CD4-positive, alpha-beta T cell (primary cell): Measurements from ENCODE around the gene RAD21L1. TPM values are rescaled to one million over a fixed set of nuclear protein-coding genes. Genes with fewer than 3 reads are reported as not detected.
A peak's percentile ranks its signal among the peaks of the same experiment; 100 is the strongest.

Experiments
- ATAC-seq: fragments of 200-7000 bp; cut with Tn5 transposase; one replicate; pipeline ENCODE4 v1.10.0; 2022; ENCODE audit warnings: mild to moderate bottlenecking; ENCODE audit not compliant: poor library complexity
- CTCF ChIA-PET: fragments of 350-600 bp; sonication (Branson Sonifier 250); formaldehyde crosslinking; loops from one replicate; lab custom pipeline; 2021; ENCODE audit warnings: antibody characterized with exemption, inconsistent platforms; lab: Charles Lee
- POLR2A ChIA-PET: fragments of 350-600 bp; sonication (Branson Sonifier 250); formaldehyde crosslinking; loops from one replicate; lab custom pipeline; 2021; ENCODE audit warnings: antibody characterized with exemption, inconsistent platforms; lab: Charles Lee
- DNase-seq, 14 experiments: peaks; one replicate each; pipeline ENCODE4 v3.0.0-alpha.2; 2013 to 2020; ENCODE audit warnings: mixed read lengths in 2 of 14
- H3K27ac ChIP-seq, 2 donors: one replicate each; pipeline versions ENCODE4 v1.5.1 to v1.7.0; 2013; ENCODE audit warnings: low read length in 2 of 2, low read depth in 1 of 2, mild to moderate bottlenecking in 1 of 2
- H3K27me3 ChIP-seq, 2 experiments: 1 replicate in 1 of 2; 2 replicates in 1 of 2; pipeline versions ENCODE4 v1.6.1 to v1.7.0; 2013; ENCODE audit warnings: low read length in 2 of 2, control low read depth in 1 of 2, mild to moderate bottlenecking in 1 of 2, moderate library complexity in 1 of 2; ENCODE audit not compliant: insufficient read depth in 2 of 2, control insufficient read depth in 1 of 2
- H3K36me3 ChIP-seq: one replicate; pipeline ENCODE4 v1.6.1; 2013; ENCODE audit warnings: low read length, control low read depth; ENCODE audit not compliant: insufficient read depth
- H3K4me1 ChIP-seq: one replicate; pipeline ENCODE4 v1.6.1; 2013; ENCODE audit warnings: low read length, control low read depth; ENCODE audit not compliant: insufficient read depth
- H3K4me3 ChIP-seq: one replicate; pipeline ENCODE4 v1.5.1; 2013; ENCODE audit warnings: mild to moderate bottlenecking, low read length, moderate library complexity
- H3K9me3 ChIP-seq, 2 experiments: 1 replicate in 1 of 2; 2 replicates in 1 of 2; pipeline versions ENCODE4 v1.6.1 to v1.7.0; 2013; ENCODE audit warnings: low read length in 2 of 2, mild to moderate bottlenecking in 2 of 2, control low read depth in 1 of 2, moderate library complexity in 1 of 2; ENCODE audit not compliant: control insufficient read depth in 1 of 2, insufficient read depth in 1 of 2
- H3K27ac Mint-ChIP-seq: one replicate; pipeline ENCODE4 v1.8.0; 2020; ENCODE audit warnings: mixed read lengths
- H3K27me3 Mint-ChIP-seq: one replicate; pipeline ENCODE4 v1.8.0; 2021; ENCODE audit warnings: mixed read lengths
- H3K36me3 Mint-ChIP-seq: one replicate; pipeline ENCODE4 v1.8.0; 2021; ENCODE audit warnings: low read depth, mixed read lengths
- H3K4me1 Mint-ChIP-seq: one replicate; pipeline ENCODE4 v1.8.0; 2021; ENCODE audit warnings: low read depth, mixed read lengths
- H3K4me3 Mint-ChIP-seq: one replicate; pipeline ENCODE4 v1.8.0; 2020; ENCODE audit warnings: mild to moderate bottlenecking, mixed read lengths
- H3K9me3 Mint-ChIP-seq: one replicate; pipeline ENCODE4 v1.8.0; 2020; ENCODE audit warnings: mixed read lengths
- CTCF ChIP-seq: fragments of 200-600 bp; IDR thresholded peaks from one replicate; pipeline ENCODE4 v1.8.0; 2022; ENCODE audit warnings: antibody characterized with exemption, mild to moderate bottlenecking
- intact Hi-C, 2 experiments: fragments of 100-400 bp; cut with DNase I in 1 of 2; cut with micrococcal nuclease in 1 of 2; formaldehyde crosslinking; loops; one replicate each; pipeline versions ENCODE4 v1.15.1 to v1.9.0; 2023 to 2025; cut with DNase I, micrococcal nuclease
- total RNA-seq, 174 experiments: library from RNA in 2 of 174; stranded (reverse) in 2 of 174; gene quantifications; one replicate each; pipeline ENCODE4 v1.2.3 and lab custom pipeline; 2021 to 2026

The RAD21L1 gene
- total RNA-seq, 2 experiments from 2014 or later: 0.58 TPM; not detected in 1

GRCh38 chr20:1266167-1266973, 40.5 kb downstream of the RAD21L1 start, which contains the start of gene SNPH:
Gene SNPH (plus strand): TSS chr20:1266294. CDS start chr20:1296240, 29,946 bp downstream.
- Histone ChIP-seq H3K4me3 (peak within 1 kb of the TSS; percentile 60), H3K27ac (peak within 1 kb of the TSS; percentile 50 to 72), H3K4me1 (peaks cover 35% of the 10 kb centered on the region), H3K36me3 (no peaks in the 10 kb centered on the region), H3K27me3 (no peaks in the 10 kb centered on the region), H3K9me3 (peaks cover 0 to 5% of the 10 kb centered on the region in 2 experiments)
- ChIA-PET POLR2A (interaction anchor here (0.7 to 2.7 kb wide), 12 partner anchors 9 to 201 kb away, joined by 3 to 13 read pairs (median 3); partner anchors contain the start of gene RAD21L1), CTCF (interaction anchor here (0.8 to 1.6 kb wide), 3 partner anchors 28 to 201 kb away, joined by 3 to 4 read pairs (median 3); partner anchors contain the start of genes NSFL1C and RAD21L1)
- H3K27me3 Mint-ChIP-seq: no peaks in the 10 kb centered on the region
- H3K4me1 Mint-ChIP-seq: peaks cover 77% of the 10 kb centered on the region
- peaks cover 5% of the 10 kb centered on the region for H3K36me3 Mint-ChIP-seq
- peak within 1 kb of the TSS; percentile 90 for H3K4me3 Mint-ChIP-seq
- DNase-seq (peak; percentile 61 to 90 (median 72)), ATAC-seq (peak; percentile 80)
- intact Hi-C loops: loop anchor here (1.0 to 10.0 kb wide), 6 partner anchors 18 to 144 kb away; partner anchors contain the start of genes RAD21L1 (in 2 of the 2) and SDCBP2 (in 1 of the 2)
- no peaks in the 10 kb centered on the region for H3K9me3 Mint-ChIP-seq
- TF ChIP-seq CTCF: no peak
- peak within 1 kb of the TSS; percentile 90 for H3K27ac Mint-ChIP-seq

- CTCF ChIA-PET: interaction anchor here (0.8 to 1.6 kb wide), 2 partner anchors 17 to 41 kb away, joined by 4 read pairs; partner anchors contain the start of gene RAD21L1
- peaks cover 84% of the 10 kb centered on the region for H3K4me1 Mint-ChIP-seq
- intact Hi-C loops: loop anchor here (2.0 to 10.0 kb wide), 5 partner anchors 18 to 145 kb away; partner anchors contain the start of genes RAD21L1 (in 1 of the 2) and SDCBP2 (in 1 of the 2)
- Histone ChIP-seq H3K27me3 (no peaks in the 10 kb centered on the region), H3K27ac (no peak overlapping the region), H3K4me3 (peak overlapping the region; percentile 60), H3K4me1 (peaks cover 35% of the 10 kb centered on the region), H3K9me3 (peaks cover 0 to 5% of the 10 kb centered on the region in 2 experiments), H3K36me3 (no peaks in the 10 kb centered on the region)
- no peak for TF ChIP-seq CTCF
- no peaks in the 10 kb centered on the region for H3K9me3 Mint-ChIP-seq
- peaks cover 5% of the 10 kb centered on the region for H3K36me3 Mint-ChIP-seq
- H3K27ac Mint-ChIP-seq: peak overlapping the region; percentile 79
- peak overlapping the region; percentile 84 for H3K4me3 Mint-ChIP-seq
- no peak for ATAC-seq
- DNase-seq: no peak
- H3K27me3 Mint-ChIP-seq: no peaks in the 10 kb centered on the region
- POLR2A ChIA-PET: interaction anchor here (1.0 to 2.7 kb wide), 7 partner anchors 9 to 54 kb away, joined by 3 to 13 read pairs (median 6); partner anchors contain the start of gene RAD21L1
Observed at GRCh38 chr20:1267161-1267560, 41.3 kb downstream of the RAD21L1 start.

- Histone ChIP-seq H3K4me3 (no peak overlapping the region), H3K4me1 (peaks cover 36% of the 10 kb centered on the region), H3K36me3 (no peaks in the 10 kb centered on the region), H3K27me3 (no peaks in the 10 kb centered on the region), H3K27ac (peak overlapping the region in 1 of 2 donors; percentile 20), H3K9me3 (peaks cover 0 to under 1% of the 10 kb centered on the region in 2 experiments)
- intact Hi-C loops: loop anchor here (2.0 to 10.0 kb wide), 5 partner anchors 17 to 146 kb away; partner anchors contain the start of genes RAD21L1 (in 1 of the 2) and SDCBP2 (in 1 of the 2)
- H3K4me3 Mint-ChIP-seq: peak overlapping the region; percentile 84
- H3K4me1 Mint-ChIP-seq: peaks cover 88% of the 10 kb centered on the region
- peaks cover 5% of the 10 kb centered on the region for H3K36me3 Mint-ChIP-seq
- TF ChIP-seq CTCF: no peak
- no peaks in the 10 kb centered on the region for H3K9me3 Mint-ChIP-seq
- ChIA-PET CTCF (interaction anchor here (0.8 kb wide), 1 partner anchor 16 kb away, joined by 4 read pairs; no protein-coding TSS in a partner anchor), POLR2A (interaction anchor here (2.7 kb wide), 1 partner anchor 19 kb away, joined by 13 read pairs; no protein-coding TSS in a partner anchor)
- DNase-seq (no peak), ATAC-seq (no peak)
- H3K27me3 Mint-ChIP-seq: no peaks in the 10 kb centered on the region
- H3K27ac Mint-ChIP-seq: peak overlapping the region; percentile 79
Observed at GRCh38 chr20:1267809-1268374, 42.0 kb downstream of the RAD21L1 start.
